ENCODE measurements around the gene JDP2.
"Not testable (repeated sequence)": the region's sequence is repeated elsewhere in the genome, so short reads cannot be mapped to it uniquely, and the experiment has no call there.

The JDP2 gene

GRCh38 chr14:75454963-75455546 lies 27.2 kb downstream of the JDP2 start:
- DNase-seq (ENCODE audit: low read depth in 1 of 2, low spot score in 1 of 2) = no peak

- DNase-seq (ENCODE audit: low read depth in 1 of 2, low spot score in 1 of 2) = no peak
Observed at GRCh38 chr14:75456069-75456996, 28.5 kb downstream of the JDP2 start.

- DNase-seq (ENCODE audit: low read depth in 1 of 2, low spot score in 1 of 2) = no peak
Observed at GRCh38 chr14:75456997-75457335, 29.1 kb downstream of the JDP2 start.

GRCh38 chr14:75457648-75458165 lies 29.9 kb downstream of the JDP2 start:
- no peak for DNase-seq (ENCODE audit: low read depth in 1 of 2, low spot score in 1 of 2)

- DNase-seq (ENCODE audit: low read depth in 1 of 2, low spot score in 1 of 2) = no peak
Observed at GRCh38 chr14:75458305-75458704, 30.5 kb downstream of the JDP2 start.

- DNase-seq (ENCODE audit: low read depth in 1 of 2, low spot score in 1 of 2) = no peak
Observed at GRCh38 chr14:75459099-75459741, 31.4 kb downstream of the JDP2 start.

- no peak for DNase-seq (ENCODE audit: low read depth in 1 of 2, low spot score in 1 of 2)
Observed at GRCh38 chr14:75459791-75460190, 32.0 kb downstream of the JDP2 start.

GRCh38 chr14:75460394-75460793 lies 32.6 kb downstream of the JDP2 start:
- no peak for DNase-seq (ENCODE audit: low read depth in 1 of 2, low spot score in 1 of 2)

GRCh38 chr14:75461303-75461702 lies 33.5 kb downstream of the JDP2 start:
- no peak for DNase-seq (ENCODE audit: low read depth in 1 of 2, low spot score in 1 of 2)

- DNase-seq (ENCODE audit: low read depth in 1 of 2, low spot score in 1 of 2) = no peak
Observed at GRCh38 chr14:75461755-75462349, 34.0 kb downstream of the JDP2 start.

GRCh38 chr14:75464626-75465025 lies 36.8 kb downstream of the JDP2 start:
- DNase-seq (ENCODE audit: low read depth in 1 of 2, low spot score in 1 of 2) = no peak

GRCh38 chr14:75467763-75468162 lies 39.9 kb downstream of the JDP2 start:
- DNase-seq (ENCODE audit: low read depth in 1 of 2, low spot score in 1 of 2) = no peak

GRCh38 chr14:75469164-75469563 lies 41.3 kb downstream of the JDP2 start:
- no peak for DNase-seq (ENCODE audit: low read depth in 1 of 2, low spot score in 1 of 2)

- DNase-seq (ENCODE audit: low read depth in 1 of 2, low spot score in 1 of 2) = no peak
Observed at GRCh38 chr14:75469606-75470237, 41.9 kb downstream of the JDP2 start.

GRCh38 chr14:75470238-75470797 lies 42.5 kb downstream of the JDP2 start:
- no peak for DNase-seq (ENCODE audit: low read depth in 1 of 2, low spot score in 1 of 2)

GRCh38 chr14:75471059-75471458 lies 43.2 kb downstream of the JDP2 start:
- DNase-seq (ENCODE audit: low read depth in 1 of 2, low spot score in 1 of 2) = no peak

GRCh38 chr14:75474127-75474526 lies 46.3 kb downstream of the JDP2 start:
- not testable (repeated sequence) for DNase-seq (ENCODE audit: low read depth in 1 of 2, low spot score in 1 of 2)

- DNase-seq (ENCODE audit: low read depth in 1 of 2, low spot score in 1 of 2) = no peak
Observed at GRCh38 chr14:75476274-75476995, 48.6 kb downstream of the JDP2 start.

- DNase-seq (ENCODE audit: low read depth in 1 of 2, low spot score in 1 of 2) = no peak
Observed at GRCh38 chr14:75477881-75478280, 50.1 kb downstream of the JDP2 start.

All from activated CD4-positive, alpha-beta T cell treated with anti-CD3 and anti-CD28 coated beads, Interleukin-2, amount 50 U/mL, for 24 hours (primary cell).